ENCODE data around the gene ADARB1. TPM values are rescaled to one million over a fixed set of nuclear protein-coding genes. Genes with fewer than 3 reads are reported as not detected.
A peak's percentile ranks its signal among the peaks of the same experiment; 100 is the strongest.

The ADARB1 gene
- total RNA-seq, 2 experiments from 2014 or later = 27.5 to 28.6 TPM

DNA sequence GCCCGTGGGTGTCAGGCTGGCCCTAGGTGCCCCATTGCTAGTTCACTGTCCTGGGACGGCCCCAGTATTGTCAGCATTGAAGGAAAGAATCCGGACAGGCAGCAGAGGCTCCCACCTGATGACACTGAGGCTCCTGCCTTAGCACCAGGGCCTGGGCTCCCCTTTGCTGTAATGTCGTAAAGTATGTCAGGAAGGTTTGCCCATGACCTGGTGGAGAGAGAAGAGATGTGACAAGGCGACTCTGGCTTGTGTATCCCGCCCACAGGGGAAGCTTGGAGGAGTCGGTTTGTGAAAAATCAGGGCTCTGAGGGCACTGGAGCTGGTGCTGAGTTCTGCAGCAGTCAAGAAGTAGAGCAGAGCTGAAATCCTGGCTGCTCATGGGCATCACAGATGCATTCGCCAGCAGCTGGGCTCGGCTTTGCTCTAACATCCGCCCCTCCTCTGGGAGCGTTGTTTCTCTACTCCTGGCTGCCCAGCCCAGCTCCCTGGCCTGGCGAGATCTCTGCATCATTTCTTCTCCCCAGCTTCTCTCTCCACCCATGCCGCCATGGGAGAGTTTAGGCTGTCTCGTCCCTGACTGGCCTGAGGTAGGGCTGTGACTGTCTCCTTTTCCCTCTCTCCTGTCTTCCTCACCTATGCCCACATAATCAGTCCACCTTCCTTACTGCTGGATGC lies 74.1 kb downstream of the ADARB1 start:
- H3K27me3 Mint-ChIP-seq = no peaks in the 10 kb centered on the region
- DNase-seq = no peak
- ATAC-seq (ENCODE audit: poor library complexity) = no peak
- H3K4me3 ChIP-seq (ENCODE audit: low read length) = no peak overlapping the region
- intact Hi-C loops (cut with DNase I, micrococcal nuclease) = no loop called here
- H3K27ac ChIP-seq (ENCODE audit: low read depth in 1 of 2, low read length in 2 of 2) = no peak overlapping the region
- no peaks in the 10 kb centered on the region for H3K9me3 ChIP-seq (ENCODE audit: control insufficient read depth in 1 of 2, insufficient read depth in 1 of 2, low read length in 2 of 2)
- H3K4me1 Mint-ChIP-seq (ENCODE audit: low read depth) = peaks cover 25% of the 10 kb centered on the region
- ChIA-PET POLR2A (no interaction called here), CTCF (no interaction called here)
- H3K27ac Mint-ChIP-seq = no peak overlapping the region
- H3K4me3 Mint-ChIP-seq = no peak overlapping the region
- no peaks in the 10 kb centered on the region for H3K27me3 ChIP-seq (ENCODE audit: control insufficient read depth in 1 of 2, insufficient read depth in 2 of 2, low read length in 2 of 2)
- peaks cover 15% of the 10 kb centered on the region for H3K4me1 ChIP-seq (ENCODE audit: insufficient read depth, low read length)
- peaks cover 47% of the 10 kb centered on the region for H3K36me3 Mint-ChIP-seq (ENCODE audit: low read depth)
- no peaks in the 10 kb centered on the region for H3K9me3 Mint-ChIP-seq
- peaks cover 11% of the 10 kb centered on the region for H3K36me3 ChIP-seq (ENCODE audit: insufficient read depth, low read length)
- TF ChIP-seq, protein P1, sequence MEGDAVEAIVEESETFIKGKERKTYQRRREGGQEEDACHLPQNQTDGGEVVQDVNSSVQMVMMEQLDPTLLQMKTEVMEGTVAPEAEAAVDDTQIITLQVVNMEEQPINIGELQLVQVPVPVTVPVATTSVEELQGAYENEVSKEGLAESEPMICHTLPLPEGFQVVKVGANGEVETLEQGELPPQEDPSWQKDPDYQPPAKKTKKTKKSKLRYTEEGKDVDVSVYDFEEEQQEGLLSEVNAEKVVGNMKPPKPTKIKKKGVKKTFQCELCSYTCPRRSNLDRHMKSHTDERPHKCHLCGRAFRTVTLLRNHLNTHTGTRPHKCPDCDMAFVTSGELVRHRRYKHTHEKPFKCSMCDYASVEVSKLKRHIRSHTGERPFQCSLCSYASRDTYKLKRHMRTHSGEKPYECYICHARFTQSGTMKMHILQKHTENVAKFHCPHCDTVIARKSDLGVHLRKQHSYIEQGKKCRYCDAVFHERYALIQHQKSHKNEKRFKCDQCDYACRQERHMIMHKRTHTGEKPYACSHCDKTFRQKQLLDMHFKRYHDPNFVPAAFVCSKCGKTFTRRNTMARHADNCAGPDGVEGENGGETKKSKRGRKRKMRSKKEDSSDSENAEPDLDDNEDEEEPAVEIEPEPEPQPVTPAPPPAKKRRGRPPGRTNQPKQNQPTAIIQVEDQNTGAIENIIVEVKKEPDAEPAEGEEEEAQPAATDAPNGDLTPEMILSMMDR (IDR thresholded peaks at IDR 0.05) = no peak

DNA sequence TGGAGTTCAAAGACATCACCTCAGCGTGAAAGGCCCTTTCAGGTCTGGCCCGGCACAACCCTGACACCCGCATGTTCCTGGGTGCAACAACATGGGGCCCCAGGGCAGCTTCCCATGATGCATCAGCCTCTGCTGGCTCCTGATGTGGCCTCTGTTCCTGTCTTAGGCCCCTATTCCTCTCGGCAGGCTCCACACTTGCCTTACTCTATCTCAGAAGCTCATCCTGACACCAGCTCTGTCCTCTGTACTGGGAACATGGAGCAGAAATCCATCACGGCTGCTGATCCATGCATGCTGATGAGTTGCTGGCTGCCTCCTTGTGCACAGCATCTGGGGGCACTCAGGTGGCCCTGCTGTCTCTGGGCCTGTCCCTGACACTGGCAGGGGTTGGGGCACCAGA lies 74.6 kb downstream of the ADARB1 start:
- Mint-ChIP-seq H3K36me3 (ENCODE audit: low read depth) (peaks cover 43% of the 10 kb centered on the region), H3K9me3 (no peaks in the 10 kb centered on the region), H3K4me1 (ENCODE audit: low read depth) (peaks cover 31% of the 10 kb centered on the region), H3K27me3 (no peaks in the 10 kb centered on the region), H3K4me3 (no peak overlapping the region), H3K27ac (peak overlapping the region; percentile 12)
- TF ChIP-seq, protein P1 (IDR thresholded peaks at IDR 0.05) = no peak
- Histone ChIP-seq H3K27ac (ENCODE audit: low read depth in 1 of 2, low read length in 2 of 2) (no peak overlapping the region), H3K9me3 (ENCODE audit: control insufficient read depth in 1 of 2, insufficient read depth in 1 of 2, low read length in 2 of 2) (no peaks in the 10 kb centered on the region), H3K4me3 (ENCODE audit: low read length) (no peak overlapping the region), H3K4me1 (ENCODE audit: insufficient read depth, low read length) (peaks cover 20% of the 10 kb centered on the region), H3K27me3 (ENCODE audit: control insufficient read depth in 1 of 2, insufficient read depth in 2 of 2, low read length in 2 of 2) (no peaks in the 10 kb centered on the region), H3K36me3 (ENCODE audit: insufficient read depth, low read length) (peaks cover 11% of the 10 kb centered on the region)
- DNase-seq = no peak
- ATAC-seq (ENCODE audit: poor library complexity) = no peak
- CTCF ChIA-PET = no interaction called here
- POLR2A ChIA-PET = no interaction called here
- intact Hi-C loops (cut with DNase I, micrococcal nuclease) = no loop called here

DNA sequence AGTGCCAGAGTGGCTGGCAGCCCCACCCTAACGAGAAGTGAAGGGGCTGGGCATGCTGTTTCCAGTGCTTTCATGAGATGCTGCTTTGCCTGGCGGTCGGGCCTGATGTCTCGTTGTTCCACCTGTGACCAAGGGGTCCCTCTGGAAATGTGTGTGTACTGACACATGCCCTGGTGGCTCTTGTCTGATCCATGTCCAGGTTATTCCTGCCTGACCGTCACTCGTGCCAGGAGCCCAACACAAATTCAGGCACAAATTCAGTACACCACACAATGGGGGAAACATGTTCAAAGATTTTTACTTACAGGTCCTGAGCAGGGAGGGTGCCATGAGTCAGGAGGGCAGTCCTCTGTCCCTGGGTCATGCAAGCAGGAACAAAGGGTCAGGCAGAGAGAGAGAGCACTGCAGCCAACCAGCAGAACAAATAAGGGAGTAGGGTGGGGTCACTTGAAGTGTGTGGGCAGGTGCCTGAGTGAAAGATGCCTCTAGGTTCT lies 76.3 kb downstream of the ADARB1 start:
- H3K4me3 Mint-ChIP-seq = no peak overlapping the region
- H3K27me3 Mint-ChIP-seq = no peaks in the 10 kb centered on the region
- TF ChIP-seq, protein P1 (IDR thresholded peaks at IDR 0.05) = no peak
- peaks cover 47% of the 10 kb centered on the region for H3K4me1 Mint-ChIP-seq (ENCODE audit: low read depth)
- Histone ChIP-seq H3K27me3 (ENCODE audit: control insufficient read depth in 1 of 2, insufficient read depth in 2 of 2, low read length in 2 of 2) (no peaks in the 10 kb centered on the region), H3K4me3 (ENCODE audit: low read length) (no peak overlapping the region), H3K9me3 (ENCODE audit: control insufficient read depth in 1 of 2, insufficient read depth in 1 of 2, low read length in 2 of 2) (no peaks in the 10 kb centered on the region), H3K36me3 (ENCODE audit: insufficient read depth, low read length) (peaks cover 8% of the 10 kb centered on the region), H3K4me1 (ENCODE audit: insufficient read depth, low read length) (peaks cover 31% of the 10 kb centered on the region), H3K27ac (ENCODE audit: low read depth in 1 of 2, low read length in 2 of 2) (no peak overlapping the region)
- peak overlapping the region; percentile 73 for H3K27ac Mint-ChIP-seq
- intact Hi-C loops (cut with DNase I, micrococcal nuclease) = loop anchor here (5.0 kb wide), 2 partner anchors 122 to 142 kb away; no protein-coding TSS in a partner anchor
- ATAC-seq (ENCODE audit: poor library complexity) (no peak), DNase-seq (no peak)
- peaks cover 34% of the 10 kb centered on the region for H3K36me3 Mint-ChIP-seq (ENCODE audit: low read depth)
- no peaks in the 10 kb centered on the region for H3K9me3 Mint-ChIP-seq
- ChIA-PET CTCF (no interaction called here), POLR2A (no interaction called here)

All from CD4-positive, alpha-beta T cell (primary cell).